CD4-positive, alpha-beta T cell treated with Interleukin-4 for 1 hour (primary cell): ENCODE data around the gene SEPSECS.
"Not testable (repeated sequence)": the region's sequence is repeated elsewhere in the genome, so short reads cannot be mapped to it uniquely, and the experiment has no call there.

Experiments
- DNase-seq, 2 donors: peaks; one replicate each; pipeline ENCODE4 v3.0.0-alpha.2; 2020 to 2022

The SEPSECS gene

DNA sequence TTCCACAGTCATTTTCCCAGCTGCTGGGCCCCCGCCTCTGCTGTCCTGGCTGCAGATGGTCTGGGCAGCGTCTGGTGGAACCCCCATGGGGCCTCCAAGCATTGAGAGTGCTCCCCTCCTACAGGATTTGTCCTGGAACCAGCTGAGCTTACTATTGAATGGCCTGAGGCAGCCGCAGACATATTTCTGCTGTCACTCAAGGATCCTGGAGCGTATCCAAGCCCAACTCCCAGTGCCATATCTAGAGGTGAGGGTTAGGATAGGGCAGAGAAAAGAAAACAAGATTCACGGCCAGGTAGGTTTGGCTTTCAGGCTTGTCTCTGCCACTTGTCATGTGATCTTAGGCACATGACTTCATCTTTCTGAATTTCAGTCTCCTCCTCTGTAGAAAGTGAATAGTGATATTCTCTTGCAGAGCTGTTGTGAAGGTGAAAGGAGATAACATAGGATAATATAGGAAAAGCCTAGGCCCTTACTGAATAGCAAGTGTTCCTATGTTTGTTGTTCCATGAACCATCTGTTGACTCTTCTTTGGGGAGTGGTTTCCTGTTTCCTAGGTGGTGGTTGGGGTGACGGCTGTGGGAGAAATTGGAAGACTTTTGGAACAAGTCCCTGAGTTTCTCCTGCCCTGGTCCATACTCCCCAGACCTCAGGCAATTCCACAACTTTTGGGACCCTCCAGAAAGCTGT is 52.3 kb downstream of the SEPSECS start:
- no peak for DNase-seq

DNA sequence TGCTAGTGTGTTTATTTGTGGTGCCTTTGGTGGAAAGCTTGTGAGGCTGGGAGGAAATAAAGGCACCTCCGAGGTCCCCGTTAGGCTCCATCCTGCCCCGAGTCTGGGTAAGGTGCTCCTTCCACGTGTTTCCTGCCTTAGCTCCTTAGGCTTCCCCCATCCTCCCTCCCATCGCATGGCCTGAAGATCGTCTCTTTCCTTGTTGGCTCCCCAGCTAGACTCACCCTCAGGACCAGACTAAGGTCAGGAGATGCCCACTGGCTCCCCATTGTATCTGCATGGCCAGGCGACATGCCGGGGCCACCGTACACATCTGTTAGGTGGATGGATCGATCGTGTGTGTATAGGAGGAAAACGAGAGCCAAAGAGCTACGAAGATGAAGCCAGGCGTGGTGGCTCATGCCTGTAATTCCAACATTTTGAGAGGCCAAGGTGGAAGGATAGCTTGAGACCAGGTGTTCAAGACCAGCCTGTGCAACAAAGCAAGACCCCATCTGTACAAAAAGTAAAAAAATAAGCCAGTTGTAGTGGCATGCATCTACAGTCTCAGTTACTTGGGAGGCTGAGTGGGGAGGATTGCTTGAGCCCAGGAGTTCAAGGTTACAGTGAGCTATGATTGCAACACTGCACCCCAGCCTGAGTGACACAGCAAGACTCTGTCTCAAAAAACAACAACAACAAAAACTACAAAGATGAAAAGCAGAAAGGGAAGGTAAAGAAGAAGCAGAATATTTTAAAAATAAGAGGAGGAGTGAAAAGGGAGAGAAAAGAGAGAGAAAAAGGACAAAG is 53.7 kb downstream of the SEPSECS start:
- DNase-seq = no peak

DNA sequence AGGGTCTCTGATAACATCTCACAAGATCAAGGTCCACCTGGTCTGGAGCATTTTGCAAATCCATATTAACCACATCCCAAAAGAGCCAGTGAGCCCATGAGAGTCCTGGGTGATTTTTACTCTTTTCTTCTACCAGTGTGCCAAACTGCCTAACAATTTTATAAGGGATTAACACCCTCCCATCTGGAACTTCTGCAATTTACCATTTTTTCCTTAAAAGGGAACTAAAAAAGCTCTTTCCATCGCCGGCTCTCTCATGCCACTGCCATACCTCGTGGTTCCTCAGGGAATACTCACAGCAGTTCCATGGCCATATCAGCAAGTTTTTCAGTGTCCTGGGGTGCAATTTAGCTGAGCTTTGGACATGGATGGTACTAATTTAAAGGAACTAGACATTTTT is 55.7 kb downstream of the SEPSECS start:
- no peak for DNase-seq

DNA sequence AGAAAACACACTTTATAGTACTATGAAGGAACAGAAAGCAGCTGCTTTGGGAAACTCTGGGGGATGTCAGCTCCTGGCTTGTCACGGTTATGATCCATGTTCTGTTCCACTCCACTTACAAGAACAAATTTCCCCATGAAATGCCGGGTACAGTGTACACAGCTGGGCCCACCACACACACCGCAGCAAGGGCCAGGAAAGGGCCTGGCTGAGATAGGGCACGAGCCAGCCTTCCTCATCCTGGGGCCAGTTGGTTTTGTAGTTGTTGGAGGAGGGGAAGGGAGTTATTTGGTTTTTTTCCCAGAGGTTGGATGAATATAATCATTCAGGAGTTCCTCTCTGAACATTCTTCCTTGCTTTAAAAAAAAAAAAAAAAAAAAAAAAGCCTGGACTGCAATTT is 56.8 kb downstream of the SEPSECS start:
- no peak for DNase-seq

DNA sequence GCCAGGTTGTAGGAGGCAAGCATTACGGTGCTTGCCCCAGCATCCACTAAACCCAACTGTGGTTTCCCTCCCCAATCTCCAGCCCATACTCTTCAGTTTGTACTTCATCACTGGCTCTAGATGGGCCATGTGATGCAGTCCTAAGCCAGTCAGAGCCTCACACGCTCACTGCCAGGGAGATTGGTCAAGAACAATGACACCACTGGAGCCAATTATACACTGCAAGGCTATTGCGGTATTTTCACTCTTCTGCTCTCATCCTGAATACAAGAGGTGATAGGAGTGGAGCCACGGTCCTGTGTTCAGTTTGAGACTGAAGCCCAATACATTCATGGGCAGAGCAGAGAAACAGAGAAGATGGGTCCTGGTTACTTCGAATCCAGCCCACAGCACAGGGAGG is 58.4 kb downstream of the SEPSECS start:
- no peak for DNase-seq

DNA sequence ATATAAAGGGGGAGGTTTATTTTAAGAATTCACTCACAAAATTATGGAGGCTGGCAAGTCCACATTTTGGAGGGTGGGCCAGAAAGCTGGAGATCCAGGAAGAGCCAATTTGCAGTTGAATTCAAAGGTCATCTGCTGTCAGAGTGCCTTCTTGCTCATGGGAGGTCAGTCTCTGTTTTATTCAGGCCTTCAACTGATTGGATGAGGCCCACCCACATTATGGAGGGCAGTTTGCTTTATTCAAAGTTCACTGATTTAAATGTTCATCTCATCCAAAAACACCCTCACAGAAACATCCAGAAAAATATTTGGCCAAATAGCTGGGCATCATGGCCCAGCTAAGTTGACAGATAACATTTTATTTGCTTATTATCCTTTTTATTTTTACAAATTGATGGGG is 59.5 kb downstream of the SEPSECS start:
- DNase-seq = no peak

DNA sequence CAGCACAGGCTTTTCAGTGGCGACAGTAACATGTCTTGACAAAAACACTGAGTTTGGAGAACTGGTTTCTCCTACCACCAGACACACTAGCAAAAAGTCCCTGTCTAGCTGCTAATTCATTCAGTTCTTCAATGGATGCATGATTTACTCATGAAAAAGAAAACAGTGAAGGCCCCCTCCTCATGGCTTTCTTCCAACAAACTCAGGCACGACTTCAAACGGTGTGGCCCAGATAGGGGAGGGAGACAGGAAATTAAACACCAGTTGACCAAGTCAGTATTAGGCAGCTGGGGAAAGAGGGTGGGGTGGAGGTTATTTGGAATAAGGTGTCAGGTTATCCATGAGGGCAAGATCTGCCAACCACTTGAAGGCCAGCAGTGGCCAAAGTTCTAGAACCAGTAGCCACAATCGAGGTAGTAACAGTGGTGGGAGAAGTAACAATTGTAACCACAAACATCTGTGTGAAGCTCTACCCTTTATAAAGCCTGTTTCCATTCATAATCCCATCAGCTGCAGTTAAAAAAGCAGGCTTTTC is 60.2 kb downstream of the SEPSECS start:
- no peak for DNase-seq

DNA sequence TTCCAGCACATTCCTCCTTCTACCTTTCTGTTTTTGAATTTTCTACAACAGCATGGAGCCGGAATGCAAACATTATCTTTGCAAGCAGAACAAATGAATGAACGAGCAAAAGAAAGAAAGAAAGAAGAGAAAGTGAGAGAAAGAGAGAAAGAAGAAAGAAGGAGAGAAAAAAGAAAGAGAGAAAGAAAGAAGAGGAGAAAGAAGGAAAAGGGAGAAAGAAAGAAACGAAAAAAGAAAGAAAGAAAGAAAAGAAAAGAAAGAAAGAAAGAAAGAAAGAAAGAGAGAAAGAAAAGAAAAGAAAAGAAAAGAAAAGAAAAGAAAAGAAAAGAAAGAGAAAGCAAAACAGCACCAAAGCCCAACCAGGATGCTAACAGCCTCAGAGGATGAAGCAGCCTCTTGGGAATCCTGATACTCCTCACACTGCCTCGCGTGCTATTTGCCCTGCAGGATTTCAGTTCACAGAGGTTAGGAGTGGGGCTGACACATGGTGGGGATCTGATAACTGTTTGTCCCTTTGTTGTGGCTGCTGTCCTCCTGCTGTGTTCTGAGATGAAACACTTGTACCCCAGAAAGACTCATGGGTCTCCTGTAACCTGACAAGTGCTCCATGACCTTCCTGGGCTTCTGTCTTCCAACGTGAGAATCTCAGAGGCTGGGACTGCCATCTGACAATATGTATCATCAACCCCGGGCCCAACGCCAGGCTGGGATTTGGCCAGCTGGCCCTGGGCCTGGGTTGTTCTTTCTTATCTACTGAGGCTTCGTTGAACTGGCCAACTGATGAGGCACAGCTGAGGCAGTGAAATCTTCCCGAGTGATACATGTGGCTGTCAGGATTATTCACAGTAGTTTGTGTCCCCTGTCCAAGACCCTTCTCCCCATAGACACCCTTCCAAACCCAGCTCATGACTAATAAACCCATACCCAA is 61.0 kb downstream of the SEPSECS start:
- no peak for DNase-seq

DNA sequence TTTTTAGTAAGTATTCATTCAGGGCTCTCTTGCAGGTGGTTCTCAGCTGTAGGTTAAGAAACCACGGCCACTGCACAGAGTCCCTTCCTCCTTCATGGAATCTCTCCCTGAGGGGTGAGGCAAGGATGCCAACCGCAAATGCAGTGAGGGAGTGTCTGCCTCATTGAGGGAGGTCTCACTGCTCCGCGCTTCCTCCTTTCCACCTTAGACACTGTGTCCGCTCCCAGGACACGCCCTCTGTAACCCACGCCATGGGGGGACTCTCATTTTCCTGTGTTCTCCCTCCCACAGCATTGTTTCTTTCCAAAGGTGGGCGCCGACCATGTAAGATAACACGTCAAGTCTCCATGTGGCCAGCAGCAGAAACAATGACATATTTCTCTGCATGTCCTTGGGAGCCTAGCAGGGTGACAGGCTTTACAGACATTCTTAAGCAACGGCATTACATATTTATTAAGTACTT is 63.2 kb downstream of the SEPSECS start:
- no peak for DNase-seq

DNA sequence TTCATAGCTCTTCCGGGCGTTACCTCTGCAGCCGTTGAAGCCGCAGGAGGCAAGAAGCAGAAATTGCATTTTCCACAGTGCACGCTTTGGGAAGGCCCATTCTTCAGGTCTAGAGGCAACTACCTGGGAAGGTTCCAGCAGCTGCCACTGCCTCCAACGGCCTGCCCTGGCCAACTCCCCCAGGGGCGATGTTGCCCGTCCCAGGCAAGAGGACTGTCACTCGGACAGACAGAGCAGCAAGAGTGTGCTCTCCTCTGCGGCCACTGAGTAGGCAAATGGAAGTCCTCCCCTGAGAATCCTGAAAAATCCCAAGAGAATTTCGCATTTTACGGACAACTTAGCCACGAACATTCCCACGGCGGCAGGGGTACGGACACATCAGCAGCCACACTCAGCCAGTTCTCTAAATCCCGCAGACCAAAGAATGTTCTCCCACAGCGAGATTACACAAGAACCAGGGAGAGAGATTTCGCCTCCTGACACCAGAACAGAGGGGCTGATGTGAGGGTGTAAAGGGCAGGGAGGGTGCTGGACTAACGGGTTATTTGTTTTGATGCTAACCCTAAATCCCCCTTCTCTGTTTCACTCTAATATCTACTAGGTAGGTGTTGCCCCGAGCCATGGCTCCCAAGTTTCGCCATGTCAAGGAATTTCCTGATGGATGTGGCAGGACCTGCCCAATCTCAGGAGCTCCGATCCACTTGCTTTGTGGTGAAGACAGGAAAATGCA is 63.8 kb downstream of the SEPSECS start:
- DNase-seq = no peak

DNA sequence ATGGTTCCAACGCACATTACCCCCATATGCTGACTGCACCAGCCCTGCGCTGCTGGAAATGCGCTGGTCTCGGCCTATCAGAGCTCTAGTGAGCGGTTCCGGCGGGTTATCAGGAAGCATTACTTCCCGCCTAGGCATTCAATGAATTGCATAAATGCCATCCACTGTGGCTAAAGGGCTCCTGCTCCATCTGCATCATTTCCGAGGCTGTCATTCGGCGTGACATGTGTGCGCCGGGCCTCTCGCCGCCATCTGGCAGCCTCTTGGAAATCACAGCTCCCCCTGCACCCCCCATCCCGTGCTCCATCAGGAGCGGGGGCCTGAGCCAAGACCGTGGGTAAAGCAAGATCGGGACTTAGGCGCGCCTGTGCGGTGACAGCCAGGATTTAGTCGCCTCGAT is 64.4 kb downstream of the SEPSECS start:
- DNase-seq = no peak

DNA sequence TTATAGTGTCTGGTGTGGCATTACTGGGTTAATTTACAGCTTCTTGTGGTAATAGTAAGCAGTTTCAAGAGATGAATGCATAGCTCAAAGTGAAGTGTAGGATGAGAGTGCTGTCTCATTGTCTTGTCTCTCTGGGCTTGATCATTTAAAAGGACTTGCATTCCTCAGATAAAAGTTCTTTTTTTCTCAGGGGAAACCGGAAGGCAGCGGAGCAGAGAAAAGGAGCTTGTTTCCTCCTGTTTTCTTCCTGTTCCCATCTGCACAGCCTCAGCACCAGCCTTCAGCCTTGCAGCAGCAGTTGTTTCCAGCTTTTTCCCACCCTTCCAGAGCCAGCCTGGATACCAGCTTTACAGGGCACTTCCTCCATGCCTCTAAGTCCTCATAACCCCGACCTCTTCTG is 68.1 kb downstream of the SEPSECS start:
- no peak for DNase-seq

DNA sequence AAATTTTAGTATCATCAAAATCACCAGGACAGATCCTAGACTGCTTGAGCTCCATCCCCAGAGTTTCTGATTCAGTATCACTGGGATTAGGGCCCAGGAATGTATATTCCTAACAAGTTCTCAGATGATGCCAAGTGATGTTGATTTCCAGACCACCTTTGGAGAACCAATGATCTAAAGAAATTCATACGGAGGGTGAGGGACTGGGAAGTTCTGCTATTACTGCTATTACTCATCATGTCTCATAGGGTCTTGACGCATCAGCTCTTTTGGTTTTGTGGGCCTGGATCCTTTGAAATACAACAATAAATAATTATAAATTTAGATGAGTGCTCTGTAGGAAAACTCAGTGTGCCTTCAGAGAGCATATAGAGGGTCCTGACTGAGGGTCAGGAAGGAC is 69.7 kb downstream of the SEPSECS start:
- no peak for DNase-seq

DNA sequence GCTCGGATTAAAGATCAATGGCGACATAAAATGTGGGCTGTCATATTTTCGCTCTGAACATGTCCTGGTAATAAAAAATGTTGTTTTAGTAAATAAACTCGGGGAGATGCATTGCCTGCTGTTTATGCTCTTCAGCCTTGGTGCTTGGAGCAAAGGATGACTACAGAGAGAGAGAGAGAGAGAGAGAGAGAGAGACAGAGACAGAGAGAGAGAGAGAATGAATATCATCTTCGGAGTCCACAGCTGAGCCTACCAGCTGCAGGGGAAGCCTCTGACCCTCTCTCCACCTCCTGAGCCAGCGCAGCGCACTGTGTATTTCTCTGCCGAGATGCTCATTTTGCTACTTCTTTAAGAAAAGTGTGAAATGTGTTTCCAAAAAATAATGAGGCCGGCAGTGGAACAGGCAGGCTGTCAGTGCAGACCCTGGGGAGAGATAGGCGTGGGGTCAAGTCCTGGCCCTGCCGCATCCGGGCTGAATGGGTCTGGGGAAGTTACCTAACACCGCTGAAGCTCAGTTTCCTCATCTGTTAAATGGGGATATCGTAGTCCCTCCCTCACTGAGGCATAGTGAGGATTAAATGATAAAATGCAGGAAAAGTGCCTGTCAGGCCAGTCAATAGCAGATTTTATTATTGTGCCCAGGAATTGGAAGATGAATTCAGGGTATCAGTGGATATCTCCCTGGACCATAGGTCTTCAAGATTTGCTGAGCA is 71.0 kb downstream of the SEPSECS start:
- DNase-seq = no peak

DNA sequence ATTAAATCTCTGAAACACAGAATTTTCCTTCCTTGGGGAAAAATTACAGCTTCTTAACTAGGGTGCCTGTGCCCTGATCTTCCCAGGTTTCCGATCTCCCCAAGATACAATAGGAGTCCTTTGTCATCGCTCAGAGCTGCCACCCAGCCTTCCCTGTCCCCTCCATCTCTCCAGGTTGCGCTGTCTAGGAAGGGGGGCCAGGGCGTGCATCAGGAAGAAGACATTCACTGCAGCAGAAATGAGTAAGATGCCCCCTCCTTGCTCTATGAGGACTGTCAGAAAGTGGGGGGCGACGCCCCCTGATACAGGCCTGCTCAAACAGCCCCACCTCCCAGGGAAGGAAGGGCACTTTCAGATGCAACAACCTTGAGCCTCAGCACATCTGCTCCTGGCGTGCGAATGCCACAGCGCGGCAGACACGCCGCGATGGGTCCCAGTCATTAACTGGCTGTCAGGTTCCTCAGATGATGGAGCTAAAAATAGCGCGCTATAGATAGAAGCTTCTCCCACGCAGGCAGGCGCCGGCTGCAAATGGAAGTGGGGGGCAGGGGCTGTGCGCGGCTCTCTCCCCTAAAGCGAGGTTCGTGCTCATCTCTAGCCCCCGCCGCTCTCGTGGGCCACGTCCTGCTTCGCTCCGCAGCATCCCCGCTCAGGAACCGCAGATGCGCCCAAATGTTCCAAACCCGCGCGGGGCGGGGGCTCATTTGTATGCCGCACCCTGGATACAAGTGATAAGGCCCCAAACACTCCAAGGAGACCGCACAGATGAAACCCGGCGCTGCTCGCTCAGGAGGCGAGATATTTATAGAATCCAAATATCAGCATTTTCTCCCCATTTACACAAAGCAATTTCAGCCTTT is 71.9 kb downstream of the SEPSECS start:
- no peak for DNase-seq

DNA sequence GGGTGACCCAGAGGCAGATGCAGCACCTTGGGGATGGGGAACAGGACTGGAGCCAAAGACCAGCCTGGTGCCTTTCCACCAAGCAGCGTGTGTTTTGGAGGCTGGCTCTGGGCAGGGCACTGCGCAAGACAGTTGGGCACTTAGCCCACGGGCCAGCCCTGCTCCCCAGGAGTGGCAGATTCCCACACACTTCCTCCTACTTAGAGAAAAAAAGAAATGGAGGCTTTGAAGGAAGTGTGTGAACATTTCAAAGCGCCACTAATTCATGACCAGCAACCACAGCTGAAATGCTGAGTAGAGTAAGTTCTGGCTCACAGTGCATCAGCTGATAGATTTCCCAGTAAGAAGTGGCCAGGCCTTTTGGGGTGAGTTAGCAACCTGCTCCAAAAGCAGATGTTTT is 74.6 kb downstream of the SEPSECS start:
- no peak for DNase-seq

DNA sequence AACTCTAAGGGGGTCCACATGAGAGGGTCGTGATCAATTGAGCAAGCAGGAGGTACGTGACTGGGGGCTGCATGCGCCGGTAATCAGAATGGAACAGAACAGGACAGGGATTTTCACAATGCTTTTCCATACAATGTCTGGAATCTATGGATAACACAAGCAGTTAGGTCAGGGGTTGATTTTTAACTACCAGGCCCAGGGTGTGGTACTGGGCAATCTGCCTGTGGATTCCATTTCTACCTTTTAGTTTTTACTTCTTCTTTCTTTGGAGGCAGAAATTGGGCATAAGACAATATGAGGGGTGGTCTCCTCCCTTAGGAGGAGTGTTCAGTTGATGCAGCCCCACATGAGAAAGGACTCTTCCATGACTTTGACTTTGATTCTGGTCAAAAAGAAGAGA is 76.8 kb downstream of the SEPSECS start:
- not testable (repeated sequence) for DNase-seq

DNA sequence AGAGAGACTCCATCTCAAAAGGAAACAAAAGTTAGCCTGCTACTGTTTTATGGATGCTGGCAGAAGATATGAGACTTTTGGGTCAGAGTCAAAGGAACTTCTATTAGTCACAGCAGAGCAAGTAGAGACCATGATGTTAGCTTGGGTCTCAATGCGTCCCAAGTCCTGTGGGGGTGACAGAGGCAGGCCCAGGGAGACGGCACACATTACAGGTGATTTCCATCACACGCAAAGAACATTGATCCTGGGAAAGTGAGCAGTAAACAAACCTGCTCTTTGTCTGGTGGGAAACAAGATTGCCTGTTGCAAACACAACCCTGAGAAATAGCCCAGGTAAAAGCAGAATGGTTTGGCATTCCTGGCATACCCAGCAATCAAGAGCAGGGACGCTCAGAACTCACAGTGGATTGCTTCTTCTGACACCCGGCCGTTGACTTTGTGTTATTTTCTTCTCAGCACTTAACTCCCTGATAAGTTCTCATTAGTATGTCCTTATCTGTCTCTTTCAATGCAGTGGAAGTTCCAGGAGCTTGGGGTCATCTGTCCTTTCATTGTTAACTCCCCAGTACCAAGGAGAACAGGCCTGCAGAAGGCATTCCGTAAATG is 78.3 kb downstream of the SEPSECS start:
- no peak for DNase-seq

DNA sequence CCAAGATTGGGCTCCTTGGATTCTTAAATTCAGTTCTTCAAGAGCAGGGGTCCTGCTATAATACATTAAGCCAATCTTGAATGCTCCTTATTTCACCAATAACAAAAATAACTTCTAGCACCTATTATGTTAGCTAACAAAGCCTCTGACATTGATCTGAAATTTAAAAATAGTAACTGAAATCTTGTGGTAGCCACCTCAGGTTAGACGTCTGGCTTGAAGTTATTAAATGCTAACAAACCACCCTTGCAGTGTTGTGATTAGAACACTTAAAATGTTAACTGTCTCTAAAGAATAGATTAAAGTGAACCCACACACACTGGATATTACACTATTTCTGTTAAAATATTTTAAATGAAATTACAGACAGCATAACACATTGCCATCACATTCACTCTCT is 79.7 kb downstream of the SEPSECS start:
- no peak for DNase-seq

DNA sequence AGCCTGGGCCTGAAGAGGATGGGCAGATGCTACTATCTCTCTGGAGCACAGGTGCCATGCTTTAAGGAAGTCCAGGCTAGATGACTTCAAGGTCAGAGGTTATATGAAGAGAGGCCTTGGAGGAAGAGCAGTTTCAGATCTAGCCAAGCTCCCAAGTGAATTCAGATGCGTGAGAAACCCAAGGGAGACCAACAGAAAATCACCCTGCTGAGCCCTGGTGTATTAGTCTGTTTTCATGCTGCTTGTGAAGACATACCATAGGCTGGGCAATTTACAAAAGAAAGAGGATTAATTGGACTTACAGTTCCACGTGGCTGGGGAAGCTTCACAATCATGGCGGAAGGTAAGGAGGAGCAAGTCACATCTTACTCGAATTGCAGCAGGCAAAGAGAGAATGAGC is 81.7 kb downstream of the SEPSECS start:
- no peak for DNase-seq
